ENCODE measurements around the gene ATF5.
"Not testable (repeated sequence)": the region's sequence is repeated elsewhere in the genome, so short reads cannot be mapped to it uniquely, and the experiment has no call there.

The ATF5 gene

GRCh38 chr19:49949742-49950589 is 21.0 kb downstream of the ATF5 start:
- no peak for DNase-seq (ENCODE audit: low spot score)

- DNase-seq (ENCODE audit: low spot score) = no peak
Observed at GRCh38 chr19:49950590-49950948, 21.6 kb downstream of the ATF5 start.

DNA sequence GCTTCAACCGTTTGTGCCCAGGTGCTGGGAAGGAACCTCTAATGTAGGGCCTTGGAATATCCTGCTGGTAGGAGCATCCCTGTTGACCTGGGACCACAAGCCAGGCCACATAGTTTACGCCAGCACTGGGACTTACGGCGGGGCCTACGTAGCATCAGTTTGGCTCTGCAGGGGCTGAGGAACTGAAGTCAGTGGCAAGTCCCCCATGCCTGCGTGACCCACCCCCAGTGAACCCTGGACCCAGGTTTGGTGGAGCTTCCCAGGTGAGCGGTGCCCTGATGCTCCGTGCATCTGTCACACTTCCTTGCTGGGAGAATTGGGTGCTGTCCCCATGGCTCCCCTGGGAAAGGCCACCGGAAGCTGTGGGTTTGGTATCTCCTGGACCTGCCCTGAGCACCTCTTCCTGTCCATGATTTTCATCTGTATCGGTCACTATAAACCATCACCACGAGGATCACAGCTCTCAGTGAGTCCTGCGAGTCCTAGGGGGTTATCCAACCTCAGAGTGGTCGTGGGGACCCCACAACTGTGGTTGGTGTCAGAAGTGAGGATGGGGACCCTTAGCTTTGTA is 22.0 kb downstream of the ATF5 start:
- no peak for DNase-seq (ENCODE audit: low spot score)

DNA sequence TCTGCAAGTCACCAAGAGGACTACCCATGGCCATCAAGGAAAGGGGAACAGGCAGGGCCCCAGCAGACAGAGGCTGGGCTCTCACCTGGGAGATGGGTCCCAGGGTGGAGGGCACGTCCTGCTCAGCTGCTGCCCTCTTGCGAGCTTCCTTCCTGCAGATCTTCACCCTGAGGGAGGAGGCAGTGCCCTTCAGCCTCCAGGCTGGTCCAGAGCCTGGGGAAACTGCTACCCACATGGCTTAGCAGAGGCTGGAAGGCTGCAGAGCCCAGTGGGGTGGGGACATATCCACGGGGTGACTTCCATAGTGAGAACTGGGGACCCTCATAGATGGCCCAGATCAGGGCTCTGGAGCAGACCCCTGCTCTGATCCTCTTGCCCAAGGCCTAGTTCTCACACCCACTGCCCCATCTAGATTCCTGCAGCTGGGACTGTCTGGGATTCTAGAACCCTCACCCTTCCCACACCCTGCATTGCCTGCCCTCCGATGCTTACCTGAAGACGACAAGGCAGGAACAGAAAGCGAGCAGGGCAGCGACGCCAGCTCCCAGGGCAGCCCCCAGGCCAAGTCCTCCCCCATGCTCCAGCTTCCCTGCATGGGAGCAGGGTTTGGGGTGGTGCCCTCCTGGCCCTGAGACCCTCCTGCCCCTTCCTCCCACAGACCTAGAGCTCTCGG is 22.9 kb downstream of the ATF5 start:
- DNase-seq (ENCODE audit: low spot score) = no peak

DNA sequence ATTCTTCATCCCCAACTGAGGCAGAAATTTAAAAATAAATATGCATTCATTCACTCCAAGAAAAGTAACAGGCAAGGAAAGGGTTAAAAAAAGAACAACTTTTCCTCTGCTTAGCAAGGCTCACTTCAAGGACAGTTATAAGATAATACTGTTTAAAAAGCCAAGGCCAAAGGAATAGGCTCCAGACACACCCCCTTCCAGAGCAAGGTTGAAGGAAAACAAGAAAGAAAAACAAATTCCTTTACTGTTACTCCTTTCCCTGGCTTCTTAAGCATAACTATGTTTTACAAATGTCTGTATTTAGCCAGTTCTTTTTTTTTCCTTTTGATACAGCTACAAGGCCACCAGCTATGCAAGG is 23.5 kb downstream of the ATF5 start:
- DNase-seq (ENCODE audit: low spot score) = no peak

- DNase-seq (ENCODE audit: low spot score) = no peak
Observed at GRCh38 chr19:49952906-49953305, 23.9 kb downstream of the ATF5 start.

GRCh38 chr19:49953416-49953815 is 24.4 kb downstream of the ATF5 start:
- no peak for DNase-seq (ENCODE audit: low spot score)

GRCh38 chr19:49954092-49954829 is 25.3 kb downstream of the ATF5 start:
- no peak for DNase-seq (ENCODE audit: low spot score)

- no peak for DNase-seq (ENCODE audit: low spot score)
Observed at GRCh38 chr19:49954933-49955332, 25.9 kb downstream of the ATF5 start.

DNA sequence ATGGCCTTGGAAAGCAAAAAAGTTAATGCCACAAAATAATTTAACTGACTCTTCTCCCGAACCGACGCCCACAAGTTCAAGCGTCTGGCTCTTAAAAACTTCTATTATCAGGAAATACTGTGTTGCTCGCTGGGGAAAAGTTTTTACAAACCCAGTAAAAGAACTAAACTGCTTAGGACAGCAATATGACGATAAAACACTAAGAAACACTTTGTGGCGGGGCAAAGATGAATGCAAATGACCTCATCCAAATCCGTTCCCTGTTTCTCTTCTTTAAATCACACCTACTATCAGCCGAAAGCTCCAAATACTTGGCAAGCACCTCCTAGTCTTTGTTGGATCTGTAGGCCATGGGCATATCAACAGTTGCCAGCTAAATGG is 27.1 kb downstream of the ATF5 start:
- DNase-seq (ENCODE audit: low spot score) = no peak

- no peak for DNase-seq (ENCODE audit: low spot score)
Observed at GRCh38 chr19:49957262-49957915, 28.4 kb downstream of the ATF5 start.

DNA sequence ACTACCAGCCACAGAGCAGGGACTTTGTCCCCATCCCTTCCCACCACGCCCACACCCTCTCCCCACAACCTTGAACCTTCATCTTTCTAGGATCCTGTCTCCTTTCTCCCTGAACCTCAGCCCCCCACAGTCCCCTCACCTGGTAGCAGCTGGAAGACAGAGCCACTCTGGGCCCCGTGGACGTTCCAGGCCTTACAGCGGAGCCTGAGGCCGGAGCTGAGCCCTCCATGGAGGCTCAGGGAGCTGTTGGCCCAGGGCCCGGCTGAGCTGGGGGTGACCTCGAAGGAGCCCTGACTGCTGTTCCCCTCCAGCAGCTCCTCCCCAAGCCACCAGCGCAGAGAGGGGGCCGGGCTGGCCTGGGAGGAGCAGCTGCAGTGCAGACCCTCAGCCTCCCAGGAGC is 29.1 kb downstream of the ATF5 start:
- DNase-seq (ENCODE audit: low spot score) = not testable (repeated sequence)

- not testable (repeated sequence) for DNase-seq (ENCODE audit: low spot score)
Observed at GRCh38 chr19:49958596-49958995, 29.6 kb downstream of the ATF5 start.

DNA sequence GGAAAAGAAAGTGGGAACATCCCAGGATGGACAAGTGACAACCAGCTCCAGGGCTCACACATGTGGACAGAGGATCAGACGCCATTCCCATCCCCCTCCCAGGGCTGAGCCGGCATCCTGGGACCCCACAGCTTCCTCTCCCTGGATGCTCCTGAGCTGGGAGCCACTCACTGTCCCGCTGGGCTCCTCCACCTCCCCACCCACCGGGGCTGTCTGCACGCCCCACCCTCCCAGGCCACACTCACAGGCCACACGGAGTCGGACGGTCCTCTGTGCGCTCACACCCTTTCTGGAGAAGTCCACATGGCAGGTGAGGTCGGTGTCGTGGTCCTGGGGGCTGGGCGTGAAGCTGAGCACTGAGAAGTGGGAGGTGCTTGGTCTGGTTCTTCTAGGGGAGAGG is 30.9 kb downstream of the ATF5 start:
- DNase-seq (ENCODE audit: low spot score) = not testable (repeated sequence)

DNA sequence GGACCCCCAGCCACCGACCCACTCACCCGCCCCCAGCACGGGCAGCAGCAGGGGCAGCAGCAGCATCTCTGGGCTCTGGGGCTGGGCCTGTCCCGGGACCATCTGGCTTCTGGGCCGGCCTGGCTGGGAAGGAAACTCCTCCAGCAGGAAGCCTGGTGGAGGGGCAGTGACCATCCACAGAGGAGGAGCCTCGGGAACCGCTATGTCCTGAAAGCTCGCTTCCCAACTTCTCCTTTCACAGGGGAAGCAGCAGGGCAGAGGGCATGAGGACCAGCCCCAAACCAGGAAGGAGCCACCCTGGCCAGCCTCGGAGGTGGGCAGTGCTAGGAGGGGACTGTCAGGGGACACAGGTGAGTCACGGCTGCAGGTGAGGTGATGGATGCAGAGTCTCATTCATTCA is 32.0 kb downstream of the ATF5 start, which contains the start of gene SIGLEC11:
Gene SIGLEC11 (minus strand): TSS at position 193 of the 400 bp plus-strand sequence. CDS start 91 bp downstream, at position 102.
- not testable (repeated sequence) for DNase-seq (ENCODE audit: low spot score)

GRCh38 chr19:49968279-49968922 is 39.4 kb downstream of the ATF5 start:
- no peak for DNase-seq (ENCODE audit: low spot score)

- DNase-seq (ENCODE audit: low spot score) = not testable (repeated sequence)
Observed at GRCh38 chr19:49969355-49969754, 40.4 kb downstream of the ATF5 start.

DNA sequence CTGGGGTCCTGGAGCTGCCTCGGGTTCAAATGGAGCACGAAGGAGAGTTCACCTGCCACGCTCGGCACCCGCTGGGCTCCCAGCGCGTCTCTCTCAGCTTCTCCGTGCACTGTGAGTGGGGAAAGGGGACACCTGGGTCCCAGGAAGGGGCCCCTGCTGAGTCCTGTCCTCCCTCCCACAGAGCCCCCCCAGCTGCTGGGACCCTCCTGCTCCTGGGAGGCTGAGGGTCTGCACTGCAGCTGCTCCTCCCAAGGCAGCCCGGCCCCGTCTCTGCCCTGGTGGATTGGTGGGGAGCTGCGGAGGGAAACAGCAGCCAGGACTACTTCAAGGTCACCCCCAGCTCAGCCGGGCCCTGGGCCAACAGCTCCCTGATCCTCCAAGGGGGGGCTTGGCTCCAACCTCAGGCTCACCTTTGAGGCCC is 43.0 kb downstream of the ATF5 start:
- DNase-seq (ENCODE audit: low spot score) = no peak

DNA sequence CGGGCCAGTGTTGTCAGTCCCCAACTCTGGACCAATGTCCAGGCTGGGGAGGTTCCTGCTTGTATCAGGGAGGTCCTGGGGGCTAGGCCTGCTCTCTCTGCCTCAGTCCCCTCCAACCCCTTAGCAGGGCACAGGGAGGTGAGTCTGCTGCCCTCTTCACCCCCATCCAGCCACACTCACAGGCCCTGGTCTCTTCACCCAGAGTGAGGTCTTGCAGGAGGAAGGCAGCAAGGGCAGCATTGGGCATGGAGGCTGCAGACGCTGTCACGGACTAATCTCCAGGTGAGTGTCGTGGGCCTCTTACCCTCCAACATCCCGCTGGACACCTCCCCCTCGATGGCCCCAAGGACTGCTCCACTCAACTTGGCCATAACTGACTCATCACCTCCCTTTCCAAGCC is 43.8 kb downstream of the ATF5 start:
- no peak for DNase-seq (ENCODE audit: low spot score)

DNA sequence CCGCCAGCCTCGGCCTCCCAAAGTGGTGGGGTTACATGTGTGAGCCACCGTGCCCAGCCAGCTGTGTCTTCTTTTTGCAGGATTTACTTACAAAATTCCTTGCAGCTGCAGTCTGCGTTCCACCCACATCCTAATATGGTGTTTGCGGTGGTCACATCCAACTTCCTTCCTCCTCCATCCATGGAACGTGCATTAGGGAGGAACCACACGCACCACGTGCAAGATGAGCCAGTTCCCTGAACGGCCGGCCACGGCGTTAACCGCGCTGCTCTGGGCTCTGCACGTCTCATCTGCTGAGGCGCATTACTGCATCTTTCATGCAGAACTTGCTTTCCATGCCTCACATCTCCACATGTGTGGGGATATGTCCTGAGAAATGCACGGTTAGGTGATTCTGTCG is 45.0 kb downstream of the ATF5 start:
- no peak for DNase-seq (ENCODE audit: low spot score)

- no peak for DNase-seq (ENCODE audit: low spot score)
Observed at GRCh38 chr19:49975051-49975450, 46.0 kb downstream of the ATF5 start.
